Measurements from ENCODE around the gene GDF15. TPM values are rescaled to one million over a fixed set of nuclear protein-coding genes. Genes with fewer than 3 reads are reported as not detected.

The GDF15 gene
- total and polyA plus RNA-seq, 2 donors (not counting 1 experiment from before 2014, with no cell fraction given) = 0.19 TPM; not detected in 1

DNA sequence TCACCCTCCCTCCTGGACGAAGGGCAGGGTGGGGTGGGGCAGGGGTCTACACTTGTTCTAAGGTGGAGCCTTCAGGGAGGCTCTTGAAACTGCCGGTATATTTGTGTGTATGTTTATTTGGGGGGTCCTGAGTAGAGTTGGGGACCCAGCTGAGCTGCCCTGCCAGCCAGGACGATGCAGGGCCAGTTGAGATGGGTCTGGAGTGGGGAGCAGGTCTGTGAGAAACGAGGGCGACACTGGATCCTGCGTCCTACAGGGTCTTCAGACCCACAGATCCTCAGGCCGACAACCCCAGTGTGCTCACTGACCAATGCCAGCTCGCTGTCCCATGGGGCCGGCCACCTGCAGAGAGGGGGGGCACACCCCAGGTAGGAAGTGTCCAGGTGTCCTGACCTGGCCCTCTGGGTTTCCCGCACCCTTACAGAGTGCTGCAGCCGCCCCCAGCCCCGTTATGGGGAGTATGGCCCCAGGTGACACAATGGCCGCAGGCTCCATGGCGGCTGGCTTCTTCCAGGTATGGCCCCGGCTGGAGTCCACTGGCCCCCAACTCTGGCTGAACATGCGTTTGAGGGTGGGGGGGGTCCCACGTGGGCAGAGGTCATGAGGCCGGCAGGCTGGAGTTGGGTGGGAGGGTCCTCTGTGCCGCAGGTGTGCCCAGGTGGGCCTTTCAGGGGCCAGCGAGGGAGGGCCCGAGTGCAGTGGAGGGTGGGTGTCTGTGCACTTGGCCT is 44.6 kb downstream of the GDF15 start:
- Mint-ChIP-seq H3K27ac (peak overlapping the region; percentile 78), H3K9me3 (ENCODE audit: insufficient read depth) (no peaks in the 10 kb centered on the region), H3K4me3 (peak overlapping the region; percentile 68), H3K4me1 (peaks cover 31% of the 10 kb centered on the region), H3K27me3 (no peaks in the 10 kb centered on the region)
- no peak for TF ChIP-seq EZH2 (IDR thresholded peaks at IDR 0.05; ENCODE audit: borderline replicate concordance, insufficient read depth, low read depth, low read length, poor library complexity, severe bottlenecking)
- TF ChIP-seq, protein P1, sequence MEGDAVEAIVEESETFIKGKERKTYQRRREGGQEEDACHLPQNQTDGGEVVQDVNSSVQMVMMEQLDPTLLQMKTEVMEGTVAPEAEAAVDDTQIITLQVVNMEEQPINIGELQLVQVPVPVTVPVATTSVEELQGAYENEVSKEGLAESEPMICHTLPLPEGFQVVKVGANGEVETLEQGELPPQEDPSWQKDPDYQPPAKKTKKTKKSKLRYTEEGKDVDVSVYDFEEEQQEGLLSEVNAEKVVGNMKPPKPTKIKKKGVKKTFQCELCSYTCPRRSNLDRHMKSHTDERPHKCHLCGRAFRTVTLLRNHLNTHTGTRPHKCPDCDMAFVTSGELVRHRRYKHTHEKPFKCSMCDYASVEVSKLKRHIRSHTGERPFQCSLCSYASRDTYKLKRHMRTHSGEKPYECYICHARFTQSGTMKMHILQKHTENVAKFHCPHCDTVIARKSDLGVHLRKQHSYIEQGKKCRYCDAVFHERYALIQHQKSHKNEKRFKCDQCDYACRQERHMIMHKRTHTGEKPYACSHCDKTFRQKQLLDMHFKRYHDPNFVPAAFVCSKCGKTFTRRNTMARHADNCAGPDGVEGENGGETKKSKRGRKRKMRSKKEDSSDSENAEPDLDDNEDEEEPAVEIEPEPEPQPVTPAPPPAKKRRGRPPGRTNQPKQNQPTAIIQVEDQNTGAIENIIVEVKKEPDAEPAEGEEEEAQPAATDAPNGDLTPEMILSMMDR (IDR thresholded peaks at IDR 0.05) = no peak
- no peak overlapping the region for H2AFZ ChIP-seq (ENCODE audit: insufficient read depth, low read depth, low read length, poor library complexity, severe bottlenecking)
- peaks cover 21% of the 10 kb centered on the region for H4K20me1 ChIP-seq (ENCODE audit: control insufficient read depth, insufficient read depth, low read length, poor library complexity, severe bottlenecking)
- 95% methylated on average over 19 of the region's 21 CpGs for WGBS (ENCODE audit: insufficient coverage)
- ATAC-seq (ENCODE audit: low read depth) (no peak), DNase-seq (peak; percentile 38)
- ChIA-PET POLR2A (no interaction called here), CTCF (no interaction called here)
- no peaks in the 10 kb centered on the region for H3K9me3 ChIP-seq (ENCODE audit: control extremely low read depth in 1 of 3, control insufficient read depth in 2 of 3, insufficient read depth in 1 of 3, low read length in 2 of 3)
- H3K27ac ChIP-seq (ENCODE audit: low read length in 2 of 2) = no peak overlapping the region
- H3K36me3 ChIP-seq (replicated peaks in 1 of 2; ENCODE audit: control extremely low read depth in 1 of 2, control insufficient read depth in 1 of 2, extremely low read depth in 1 of 2, insufficient read depth in 2 of 2, low read length in 1 of 2) = no peaks in the 10 kb centered on the region
- H3K79me2 ChIP-seq (ENCODE audit: control insufficient read depth, insufficient read depth, low read length) = peaks cover 10% of the 10 kb centered on the region
- no peak overlapping the region for H3K4me3 ChIP-seq (ENCODE audit: control extremely low read depth in 1 of 5, extremely low read depth in 1 of 5, insufficient read depth in 1 of 5, low read depth in 2 of 5, low read length in 4 of 5)
- intact Hi-C loops (cut with micrococcal nuclease) = no loop called here
- H3K27me3 ChIP-seq (replicated peaks in 1 of 4; ENCODE audit: control extremely low read depth in 1 of 4, control insufficient read depth in 3 of 4, insufficient read depth in 4 of 4, low read length in 3 of 4) = no peaks in the 10 kb centered on the region
- peaks cover 29 to 45% of the 10 kb centered on the region in 2 donors for H3K4me1 ChIP-seq (ENCODE audit: control insufficient read depth in 2 of 2, insufficient read depth in 2 of 2, low read length in 2 of 2)
- H3K4me2 ChIP-seq (replicated peaks; ENCODE audit: low read depth, low read length, poor library complexity, severe bottlenecking) = peak overlapping the region; percentile 89
- H3K9ac ChIP-seq (ENCODE audit: low read length) = no peak overlapping the region
